Endothelial cell of umbilical vein (primary cell): ENCODE measurements around the gene EDRF1. TPM values are rescaled to one million over a fixed set of nuclear protein-coding genes. Genes with fewer than 3 reads are reported as not detected.

ENCODE experiments used
- BruUV-seq: library from RNA; stranded (reverse); fragments of 400-500 nt; replicated peaks from 2 replicates; lab custom pipeline; 2021; lab: Mats Ljungman, UMichigan
- CTCF ChIA-PET: fragments of 300-600, 350-600 bp; sonication (Branson Sonifier 250); formaldehyde crosslinking; loops from one replicate; lab custom pipeline; 2021; ENCODE audit warnings: antibody characterized with exemption, inconsistent platforms; lab: Charles Lee
- POLR2A ChIA-PET: fragments of 300-600, 350-600 bp; sonication (Branson Sonifier 250); formaldehyde crosslinking; loops from one replicate; lab custom pipeline; 2021; ENCODE audit warnings: antibody characterized with exemption, inconsistent platforms; lab: Charles Lee
- DNase-seq: peaks from one replicate; pipeline ENCODE4 v3.0.0-alpha.2; 2011; ENCODE audit warnings: low read depth, low spot score
- FAIRE-seq: peaks from 2 replicates; lab custom pipeline; 2011; peaks lifted over from hg19 to GRCh38; lab: Jason Lieb, UNC
- H2AFZ ChIP-seq: 2 replicates; pipeline ENCODE4 v1.6.0; 2012; ENCODE audit warnings: low read depth, low read length, control low read depth, inconsistent platforms
- H3K27ac ChIP-seq: 2 replicates; pipeline ENCODE4 v1.5.1; 2011; ENCODE audit warnings: low read depth, mild to moderate bottlenecking, control low read depth, low read length, moderate library complexity; ENCODE audit not compliant: insufficient read depth
- H3K27me3 ChIP-seq, 2 experiments: 2 replicates each; pipeline versions ENCODE4 v1.6.0 to v1.6.1; 2011; ENCODE audit warnings: low read length in 2 of 2, mixed read lengths in 1 of 2; ENCODE audit not compliant: control insufficient read depth in 2 of 2, insufficient read depth in 2 of 2
- H3K36me3 ChIP-seq, 2 experiments: 2 replicates in 1 of 2; 3 replicates in 1 of 2; pipeline ENCODE4 v1.5.1; 2011; ENCODE audit warnings: low read length in 2 of 2, mild to moderate bottlenecking in 1 of 2, moderate library complexity in 1 of 2; ENCODE audit not compliant: control insufficient read depth in 2 of 2, insufficient read depth in 2 of 2; ENCODE audit errors: extremely low read depth in 1 of 2
- H3K4me1 ChIP-seq: 3 replicates; pipeline ENCODE4 v1.5.1; 2011; ENCODE audit warnings: mild to moderate bottlenecking, low read length; ENCODE audit not compliant: control insufficient read depth, insufficient read depth; ENCODE audit errors: extremely low read depth
- H3K4me2 ChIP-seq: 2 replicates; pipeline ENCODE4 v1.6.1; 2011; ENCODE audit warnings: low read length, control low read depth, mixed read lengths; ENCODE audit not compliant: insufficient read depth
- H3K4me3 ChIP-seq, 3 experiments: fragments of 200-600 bp in 1 of 3; sonication (generic), shearing (Covaris generic) in 1 of 3; replicated peaks in 1 of 3; 2 replicates each; pipeline ENCODE4 v1.5.1; 2011 to 2016; ENCODE audit warnings: control low read depth in 3 of 3, low read length in 3 of 3, mild to moderate bottlenecking in 2 of 3, inconsistent platforms in 1 of 3, low read depth in 1 of 3, moderate library complexity in 1 of 3; ENCODE audit not compliant: insufficient read depth in 1 of 3
- H3K79me2 ChIP-seq: 2 replicates; pipeline ENCODE4 v1.6.0; 2012; ENCODE audit warnings: low read length, inconsistent platforms; ENCODE audit not compliant: control insufficient read depth, insufficient read depth
- H3K9ac ChIP-seq: replicated peaks from 2 replicates; pipeline ENCODE3; 2011; ENCODE audit warnings: low read length, control low read depth; ENCODE audit not compliant: insufficient read depth; ENCODE audit errors: extremely low read depth
- H3K9me1 ChIP-seq: replicated peaks from 3 replicates; pipeline ENCODE4 v1.6.0; 2011; ENCODE audit warnings: mild to moderate bottlenecking, low read length; ENCODE audit not compliant: control insufficient read depth, insufficient read depth; ENCODE audit errors: extremely low read depth
- H3K9me3 ChIP-seq: replicated peaks from 2 replicates; pipeline ENCODE4 v1.5.1; 2012; ENCODE audit warnings: low read length, inconsistent platforms; ENCODE audit not compliant: control insufficient read depth, insufficient read depth
- H4K20me1 ChIP-seq: replicated peaks from 2 replicates; pipeline ENCODE3; 2011; ENCODE audit warnings: mild to moderate bottlenecking, low read length; ENCODE audit not compliant: control insufficient read depth, insufficient read depth; ENCODE audit errors: extremely low read depth
- EZH2 ChIP-seq: IDR thresholded peaks from 2 replicates; pipeline ENCODE4 v1.6.1; 2012; ENCODE audit warnings: borderline replicate concordance, low read depth, mild to moderate bottlenecking, moderate library complexity, low read length, inconsistent platforms; ENCODE audit not compliant: severe bottlenecking
- FOS ChIP-seq: IDR thresholded peaks from 2 replicates; pipeline ENCODE4 v1.6.1; 2011; ENCODE audit warnings: mild to moderate bottlenecking, low read length, moderate library complexity, borderline replicate concordance; ENCODE audit not compliant: insufficient read depth
- GATA2 ChIP-seq: IDR thresholded peaks from 2 replicates; pipeline ENCODE4 v1.7.0; 2011; ENCODE audit warnings: low read depth, mild to moderate bottlenecking, moderate library complexity, mixed read lengths, low read length; ENCODE audit not compliant: insufficient read length, insufficient read depth
- JUN ChIP-seq: IDR thresholded peaks from 2 replicates; pipeline ENCODE4 v1.6.1; 2011; ENCODE audit warnings: borderline replicate concordance, low read depth; ENCODE audit not compliant: insufficient read length, insufficient read depth
- MAX ChIP-seq: IDR thresholded peaks from 2 replicates; pipeline ENCODE4 v1.6.1; 2011; ENCODE audit not compliant: insufficient read depth, insufficient read length
- POLR2A ChIP-seq: IDR thresholded peaks from 2 replicates; pipeline ENCODE4 v1.6.1; 2012; ENCODE audit warnings: low read depth, mild to moderate bottlenecking, control low read depth, low read length
- POLR2AphosphoS5 ChIP-seq: IDR thresholded peaks from 2 replicates; pipeline ENCODE4 v1.6.1; 2012; ENCODE audit warnings: low read depth, mild to moderate bottlenecking, control low read depth, low read length, moderate library complexity; ENCODE audit not compliant: insufficient read depth
- dilution Hi-C: fragments of 300-500 bp; cut with MboI; formaldehyde crosslinking; loops from one replicate; pipeline ENCODE4 v1.15.0; 2019; ENCODE audit warnings: low sequenced_read_pairs; ENCODE audit not compliant: extremely low pct_ligation_motif_present
- intact Hi-C: fragments of 100-400 bp; cut with micrococcal nuclease; formaldehyde crosslinking; loops from one replicate; pipeline ENCODE4 v1.10.0; 2022
- polyA plus RNA-seq, 4 experiments: library from polyadenylated mRNA; depleted of rRNA in 3 of 4; stranded (reverse) in 3 of 4; unstranded in 1 of 4; fragments of >200 nt; gene quantifications; 2 replicates each; pipeline versions ENCODE4 v1.2.1 to v1.2.3, GENCODE V29; 2011 to 2012; ENCODE audit warnings: missing spikeins in 1 of 4
- total RNA-seq: library from RNA; stranded (reverse); gene quantifications from 2 replicates; pipeline ENCODE4 v1.2.3, GENCODE V29; 2021

EDRF1 gene
- total and polyA plus RNA-seq, 2 donors (not counting 3 experiments of a cell fraction or from before 2014, with no cell fraction given), result 11.6 to 27.8 TPM

DNA sequence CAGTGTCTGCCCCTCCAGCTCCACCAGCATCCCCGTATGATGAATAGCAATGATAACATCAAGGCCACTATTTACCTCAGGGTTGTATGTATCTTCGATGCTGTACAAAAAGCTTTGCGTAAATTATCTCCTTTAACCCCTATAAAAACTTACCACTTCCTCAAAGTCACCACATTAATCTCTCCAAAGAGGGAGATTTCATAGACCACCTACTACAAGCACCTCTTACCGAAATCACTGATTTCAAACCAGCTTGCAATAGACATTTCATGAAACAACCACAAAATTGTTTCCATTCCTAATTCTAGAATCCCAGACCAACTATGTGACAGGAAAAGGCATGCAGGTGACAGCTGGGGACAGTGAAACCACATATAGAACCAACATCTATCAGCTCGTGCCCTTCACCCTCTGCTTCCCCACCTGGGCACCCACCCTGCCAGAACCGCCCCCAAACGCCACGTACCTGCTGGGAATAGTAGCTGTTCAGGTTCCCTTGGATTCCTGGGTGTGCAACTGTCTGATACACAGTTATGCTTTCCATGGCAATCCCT, 76.2 kb downstream of the EDRF1 start:
- Histone ChIP-seq H4K20me1 (no peaks in the 10 kb centered on the region), H3K4me2 (no peak overlapping the region), H3K4me3 (no peak overlapping the region), H3K9ac (no peak overlapping the region), H3K36me3 (peaks cover 2 to 26% of the 10 kb centered on the region in 2 experiments), H3K27me3 (no peaks in the 10 kb centered on the region), H3K79me2 (no peaks in the 10 kb centered on the region), H3K27ac (no peak overlapping the region), H2AFZ (no peak overlapping the region), H3K9me1 (no peaks in the 10 kb centered on the region), H3K4me1 (no peaks in the 10 kb centered on the region), H3K9me3 (no peaks in the 10 kb centered on the region)
- no TSS peak for BruUV-seq
- intact Hi-C loops (no loop called here), dilution Hi-C loops (no loop called here)
- ChIA-PET POLR2A (no interaction called here), CTCF (interaction anchor here (1.1 kb wide), 1 partner anchor 12 kb away, joined by 3 read pairs; no protein-coding TSS in a partner anchor)
- TF ChIP-seq EZH2 (no peak), MAX (no peak), FOS (no peak), POLR2A (no peak)
- no peak for DNase-seq
- FAIRE-seq, result no peak

DNA sequence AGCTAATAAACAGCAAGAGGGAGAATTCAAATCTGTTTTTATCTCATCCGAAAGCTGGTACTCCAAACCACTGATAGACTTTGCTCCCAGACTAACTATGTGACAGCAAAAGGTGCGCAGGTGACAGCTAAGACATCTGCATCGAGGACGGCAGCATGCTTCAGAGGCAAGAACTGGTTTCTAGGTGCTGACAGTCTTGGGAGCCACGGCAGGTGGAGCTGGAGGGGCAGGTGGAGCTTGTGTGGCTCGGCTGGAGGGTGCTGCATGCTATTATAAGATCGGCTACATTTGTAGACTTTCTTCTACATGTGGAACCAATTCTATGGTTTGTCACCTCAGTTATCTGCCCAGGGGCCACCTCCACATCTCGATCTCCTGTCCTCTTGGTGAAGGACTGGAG, 77.9 kb downstream of the EDRF1 start:
- Histone ChIP-seq H3K79me2 (no peaks in the 10 kb centered on the region), H3K9me1 (no peaks in the 10 kb centered on the region), H3K36me3 (peaks cover 2 to 22% of the 10 kb centered on the region in 2 experiments), H3K9me3 (no peaks in the 10 kb centered on the region), H3K27ac (no peak overlapping the region), H3K27me3 (no peaks in the 10 kb centered on the region), H3K9ac (no peak overlapping the region), H3K4me2 (no peak overlapping the region), H3K4me3 (no peak overlapping the region), H3K4me1 (no peaks in the 10 kb centered on the region), H4K20me1 (no peaks in the 10 kb centered on the region), H2AFZ (no peak overlapping the region)
- no peak for TF ChIP-seq JUN
- TF ChIP-seq POLR2AphosphoS5, result no peak
- TF ChIP-seq POLR2A, result no peak
- TF ChIP-seq GATA2, result no peak
- no peak for TF ChIP-seq MAX
- no peak for DNase-seq
- ChIA-PET POLR2A (no interaction called here), CTCF (no interaction called here)
- intact Hi-C loops (no loop called here), dilution Hi-C loops (no loop called here)
- BruUV-seq, result no TSS peak
- FAIRE-seq, result no peak
